ENCODE measurements around the gene EVL. TPM values are rescaled to one million over a fixed set of nuclear protein-coding genes. Genes with fewer than 3 reads are reported as not detected.

Gene EVL
- total RNA-seq, 2 donors from 2014 or later = 53.1 to 102 TPM

DNA sequence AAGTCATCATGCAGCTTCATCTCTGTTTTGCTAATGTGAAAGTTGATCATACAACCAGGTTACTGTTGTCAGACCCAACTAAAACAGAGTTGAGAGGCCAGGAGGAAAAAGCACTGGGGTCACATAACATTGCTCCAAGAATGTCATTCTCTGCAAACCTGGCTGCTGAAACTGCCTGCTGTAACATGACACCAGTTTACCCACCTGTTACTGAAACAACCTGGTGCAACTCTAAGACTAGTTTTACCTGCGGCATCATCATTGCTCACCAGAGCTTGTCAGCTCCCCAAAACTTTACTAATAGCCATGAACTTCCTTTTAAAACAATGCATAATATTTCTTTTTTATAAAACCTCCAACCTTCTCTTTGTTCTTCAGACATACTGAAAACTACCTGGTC lies 124.9 kb downstream of the EVL start:
- ATAC-seq (ENCODE audit: insufficient number of reproducible peaks, low FRiP score, low read depth) (no peak), DNase-seq (ENCODE audit: low spot score) (no peak)
- TF ChIP-seq, protein P1, sequence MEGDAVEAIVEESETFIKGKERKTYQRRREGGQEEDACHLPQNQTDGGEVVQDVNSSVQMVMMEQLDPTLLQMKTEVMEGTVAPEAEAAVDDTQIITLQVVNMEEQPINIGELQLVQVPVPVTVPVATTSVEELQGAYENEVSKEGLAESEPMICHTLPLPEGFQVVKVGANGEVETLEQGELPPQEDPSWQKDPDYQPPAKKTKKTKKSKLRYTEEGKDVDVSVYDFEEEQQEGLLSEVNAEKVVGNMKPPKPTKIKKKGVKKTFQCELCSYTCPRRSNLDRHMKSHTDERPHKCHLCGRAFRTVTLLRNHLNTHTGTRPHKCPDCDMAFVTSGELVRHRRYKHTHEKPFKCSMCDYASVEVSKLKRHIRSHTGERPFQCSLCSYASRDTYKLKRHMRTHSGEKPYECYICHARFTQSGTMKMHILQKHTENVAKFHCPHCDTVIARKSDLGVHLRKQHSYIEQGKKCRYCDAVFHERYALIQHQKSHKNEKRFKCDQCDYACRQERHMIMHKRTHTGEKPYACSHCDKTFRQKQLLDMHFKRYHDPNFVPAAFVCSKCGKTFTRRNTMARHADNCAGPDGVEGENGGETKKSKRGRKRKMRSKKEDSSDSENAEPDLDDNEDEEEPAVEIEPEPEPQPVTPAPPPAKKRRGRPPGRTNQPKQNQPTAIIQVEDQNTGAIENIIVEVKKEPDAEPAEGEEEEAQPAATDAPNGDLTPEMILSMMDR (IDR thresholded peaks at IDR 0.05) = no peak
- Histone ChIP-seq H3K36me3 (no peaks in the 10 kb centered on the region), H3K4me3 (no peak overlapping the region), H3K27me3 (replicated peaks; ENCODE audit: insufficient read depth) (no peaks in the 10 kb centered on the region), H3K4me1 (ENCODE audit: control insufficient read depth in 1 of 2, low read depth in 2 of 2) (peaks cover 10 to 17% of the 10 kb centered on the region in 2 donors), H3K27ac (no peak overlapping the region), H3K9me3 (no peaks in the 10 kb centered on the region)

DNA sequence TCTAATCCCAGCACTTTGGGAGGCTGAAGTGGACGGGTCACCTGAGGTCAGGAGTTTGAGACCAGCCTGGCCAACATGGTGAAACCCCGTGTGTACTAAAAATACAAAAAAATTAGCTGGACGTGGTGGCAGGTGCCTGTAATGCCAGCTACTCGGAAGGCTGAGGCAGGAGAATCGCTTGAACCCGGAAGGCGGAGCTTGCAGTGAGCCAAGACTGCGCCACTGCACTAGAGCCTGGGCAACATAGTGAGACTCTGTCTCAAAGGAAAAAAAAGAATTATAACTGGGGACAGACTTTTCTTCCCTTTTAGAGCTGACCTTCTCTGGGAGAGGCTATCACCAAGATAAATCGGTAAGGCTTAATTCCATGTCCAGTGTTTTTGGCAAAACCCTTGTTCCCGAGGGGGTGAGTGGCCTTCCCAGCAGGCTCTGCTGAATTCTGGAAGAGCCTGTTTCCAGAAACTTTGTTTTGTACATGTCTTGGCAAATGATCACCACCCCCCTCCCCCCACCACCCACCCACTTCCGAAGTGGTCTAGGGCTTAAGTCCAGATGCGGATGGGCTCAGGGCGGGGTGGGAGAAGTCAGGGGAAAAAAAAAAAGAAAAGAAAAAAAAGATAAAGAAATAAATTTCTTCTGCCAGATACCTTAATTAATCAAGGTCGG lies 126.5 kb downstream of the EVL start:
- Histone ChIP-seq H3K4me3 (peak overlapping the region; percentile 68), H3K36me3 (no peaks in the 10 kb centered on the region), H3K9me3 (no peaks in the 10 kb centered on the region), H3K27me3 (replicated peaks; ENCODE audit: insufficient read depth) (no peaks in the 10 kb centered on the region), H3K4me1 (ENCODE audit: control insufficient read depth in 1 of 2, low read depth in 2 of 2) (peaks cover 10 to 17% of the 10 kb centered on the region in 2 donors), H3K27ac (peak overlapping the region; percentile 92 to 93)
- TF ChIP-seq, protein P1 (IDR thresholded peaks at IDR 0.05) = no peak
- no peak for DNase-seq (ENCODE audit: low spot score)
- no peak for ATAC-seq (ENCODE audit: insufficient number of reproducible peaks, low FRiP score, low read depth)

DNA sequence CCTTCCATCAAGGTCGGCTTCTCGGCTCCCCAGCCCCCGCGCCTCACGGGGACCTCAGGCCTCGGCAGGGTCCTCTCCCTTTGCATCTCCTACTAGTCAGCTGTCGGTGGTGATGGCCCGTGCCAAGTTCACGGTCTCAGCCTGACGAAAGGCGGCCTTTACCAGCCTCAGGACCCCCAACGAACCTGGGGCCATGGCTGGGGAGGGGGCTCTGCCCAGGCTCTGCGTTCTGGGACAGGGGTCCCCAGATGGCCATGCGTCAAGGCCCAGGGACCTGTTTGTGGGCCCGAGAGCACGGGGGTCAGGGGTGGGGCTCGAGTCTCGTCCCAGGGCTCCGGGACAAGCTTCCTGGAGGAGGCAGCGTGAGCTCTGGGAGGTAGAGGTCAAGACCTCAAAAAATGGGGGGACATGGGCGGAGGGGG lies 127.0 kb downstream of the EVL start:
- H3K27ac ChIP-seq = peak overlapping the region; percentile 92 to 93
- no peaks in the 10 kb centered on the region for H3K27me3 ChIP-seq (replicated peaks; ENCODE audit: insufficient read depth)
- peaks cover 10 to 17% of the 10 kb centered on the region in 2 donors for H3K4me1 ChIP-seq (ENCODE audit: control insufficient read depth in 1 of 2, low read depth in 2 of 2)
- DNase-seq (ENCODE audit: low spot score) (no peak), ATAC-seq (ENCODE audit: insufficient number of reproducible peaks, low FRiP score, low read depth) (no peak)
- no peaks in the 10 kb centered on the region for H3K9me3 ChIP-seq
- peak overlapping the region; percentile 68 for H3K4me3 ChIP-seq
- TF ChIP-seq, protein P1 (IDR thresholded peaks at IDR 0.05) = no peak
- H3K36me3 ChIP-seq = no peaks in the 10 kb centered on the region

DNA sequence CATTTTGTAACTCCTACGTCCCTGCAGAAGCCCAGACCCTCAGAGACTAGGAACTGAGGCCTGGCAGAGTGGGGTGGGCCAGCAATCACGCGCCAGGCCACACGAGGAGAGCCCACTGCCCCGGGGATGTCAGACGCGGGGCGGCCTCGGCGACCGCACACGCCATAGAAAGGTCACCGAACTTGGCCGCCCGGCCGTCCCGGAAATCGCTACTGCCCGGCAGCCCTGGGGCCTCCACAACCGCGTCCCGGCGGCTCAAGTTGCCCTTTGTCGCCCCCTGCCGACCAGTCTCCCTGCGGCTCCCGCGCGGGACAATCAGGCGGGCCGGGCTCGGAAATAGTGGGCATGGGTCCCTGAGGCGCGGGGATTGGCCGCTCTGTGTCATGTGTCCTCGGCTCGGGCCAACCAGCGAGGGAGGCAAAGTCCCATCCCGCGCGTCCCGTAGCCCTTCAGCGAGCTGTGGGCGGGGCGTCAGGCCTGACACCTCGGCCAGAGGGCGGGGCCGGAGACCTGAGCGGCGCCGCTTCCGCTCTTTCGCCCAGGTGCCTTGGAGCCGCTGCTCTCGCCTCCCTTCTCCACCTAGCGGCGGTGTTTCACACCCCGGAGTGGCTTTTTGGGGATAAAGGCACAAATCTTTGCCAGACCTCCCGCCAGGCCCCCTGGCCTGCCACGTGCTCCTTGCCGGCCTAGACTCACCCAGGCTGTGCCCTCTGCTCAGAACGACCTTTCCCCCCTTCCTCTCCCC lies 127.6 kb downstream of the EVL start:
- Histone ChIP-seq H3K27me3 (replicated peaks; ENCODE audit: insufficient read depth) (no peaks in the 10 kb centered on the region), H3K4me1 (ENCODE audit: control insufficient read depth in 1 of 2, low read depth in 2 of 2) (peaks cover 10 to 17% of the 10 kb centered on the region in 2 donors), H3K36me3 (no peaks in the 10 kb centered on the region), H3K27ac (peak overlapping the region; percentile 92 to 93), H3K9me3 (no peaks in the 10 kb centered on the region), H3K4me3 (peak overlapping the region; percentile 68)
- DNase-seq (ENCODE audit: low spot score) (peak; percentile 96), ATAC-seq (ENCODE audit: insufficient number of reproducible peaks, low FRiP score, low read depth) (peak; percentile 90)
- TF ChIP-seq, protein P1 (IDR thresholded peaks at IDR 0.05) = peak; percentile 92

Other genes with a start within 250 kb of the EVL start
- under 1 TPM in 1 of 2 donors, not detected in 1; 0.28 TPM for gene DEGS2, start 94.2 kb downstream of the EVL start, total RNA-seq
- gene YY1, start 173.7 kb downstream of the EVL start, total RNA-seq = 10 to 100 TPM; 42.8 to 52.3 TPM
- gene SLC25A29, start 241.0 kb downstream of the EVL start, total RNA-seq = 10 to 100 TPM; 54.2 to 80.6 TPM

All from thoracic aorta (tissue), 2 donors.